HG02623 (cell line): Measurements from ENCODE around the gene KCNT1.

ENCODE experiments used
- ATAC-seq: cut with Tn5 transposase; IDR thresholded peaks from one replicate; pipeline ENCODE4 v1.9.1; 2021; ENCODE audit warnings: moderate library complexity; ENCODE audit not compliant: unreplicated experiment

The KCNT1 gene

DNA sequence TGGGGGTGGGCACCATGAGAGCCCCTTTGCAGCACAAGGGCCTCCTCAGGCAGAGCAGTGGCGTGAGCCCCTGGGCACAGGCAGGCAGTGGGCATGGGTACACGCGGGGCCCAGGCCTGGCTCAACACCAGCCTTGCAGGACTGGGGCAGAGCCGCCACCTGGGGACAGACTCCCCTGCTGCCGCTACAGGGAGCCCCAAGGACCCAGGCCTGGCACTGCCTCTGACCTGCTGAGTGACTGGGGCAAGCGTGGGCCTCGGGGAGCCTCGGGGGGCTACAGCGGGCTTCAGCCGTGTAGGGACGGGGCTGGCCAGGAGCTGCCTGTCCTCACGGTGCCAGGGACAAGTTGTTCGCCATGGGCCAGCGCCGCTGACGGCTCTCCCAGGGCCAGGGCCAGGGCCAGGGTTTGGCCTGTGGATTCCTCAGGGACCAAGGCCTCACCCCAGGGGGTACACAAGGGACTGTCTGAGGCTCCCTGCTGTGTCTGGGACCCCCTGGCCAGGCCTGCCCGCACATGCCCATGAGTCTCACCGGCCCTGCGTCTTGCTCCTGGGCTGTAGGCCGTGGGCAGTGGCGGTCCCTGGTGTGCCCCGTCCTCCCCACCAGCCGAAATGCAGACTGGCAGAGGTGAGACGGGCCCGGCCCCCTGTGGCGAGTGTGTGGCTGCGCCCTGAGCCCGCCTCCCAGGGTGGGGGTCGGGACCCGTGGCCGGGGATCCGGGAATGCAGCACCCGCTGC, 42.5 kb downstream of the KCNT1 start:
- no peak for ATAC-seq

DNA sequence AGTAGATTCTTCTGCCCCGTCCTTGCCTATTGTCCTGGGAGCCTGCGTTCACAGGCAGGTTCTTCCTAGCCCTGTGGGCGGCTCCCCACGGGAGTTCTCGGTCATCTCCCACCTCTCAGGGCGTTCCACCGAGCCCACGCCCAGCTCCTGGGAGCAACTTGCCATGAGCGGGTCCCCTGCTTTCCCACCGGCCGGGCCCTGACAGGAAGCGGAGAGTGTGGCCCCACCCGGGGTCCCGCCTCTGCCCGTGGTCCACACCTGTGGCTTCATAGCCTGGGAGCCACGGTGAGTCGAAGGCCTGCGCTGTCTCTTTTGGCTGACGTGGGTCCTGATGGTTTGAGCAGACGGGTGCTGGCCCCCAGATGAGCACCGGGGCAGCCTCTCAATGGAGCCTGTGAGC, 43.2 kb downstream of the KCNT1 start:
- ATAC-seq: no peak

DNA sequence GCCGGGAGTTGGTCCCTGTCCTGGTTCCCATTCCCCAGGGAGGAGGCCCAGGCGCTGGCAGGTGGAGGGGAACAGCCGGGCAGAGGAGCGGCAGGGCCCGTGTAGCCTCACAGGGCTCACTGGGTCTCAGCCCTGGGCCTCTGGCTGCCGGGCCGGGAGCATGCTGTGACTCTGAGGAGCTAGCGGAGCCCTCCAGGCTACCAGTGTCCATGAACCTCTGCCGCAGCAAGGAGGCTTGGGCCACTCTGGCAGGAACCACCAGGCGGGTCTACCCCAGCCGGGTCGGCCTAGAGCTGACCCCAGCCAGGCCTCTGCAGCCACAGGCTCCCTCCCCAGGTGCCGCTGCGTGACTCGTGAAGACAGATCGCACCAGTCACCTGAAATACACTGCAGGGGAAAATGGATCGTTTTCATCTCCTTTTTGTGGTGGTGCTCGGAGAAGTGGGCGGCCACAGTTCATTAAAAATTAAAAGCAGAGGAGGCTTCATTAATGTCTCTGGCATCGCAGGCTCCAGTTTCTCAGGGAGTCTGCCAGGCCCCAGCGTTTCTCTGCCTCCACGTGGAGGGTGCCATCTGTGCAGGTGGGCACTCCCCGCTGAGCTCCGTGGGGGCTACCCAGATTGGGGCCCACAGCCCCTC, 43.8 kb downstream of the KCNT1 start:
- no peak for ATAC-seq

DNA sequence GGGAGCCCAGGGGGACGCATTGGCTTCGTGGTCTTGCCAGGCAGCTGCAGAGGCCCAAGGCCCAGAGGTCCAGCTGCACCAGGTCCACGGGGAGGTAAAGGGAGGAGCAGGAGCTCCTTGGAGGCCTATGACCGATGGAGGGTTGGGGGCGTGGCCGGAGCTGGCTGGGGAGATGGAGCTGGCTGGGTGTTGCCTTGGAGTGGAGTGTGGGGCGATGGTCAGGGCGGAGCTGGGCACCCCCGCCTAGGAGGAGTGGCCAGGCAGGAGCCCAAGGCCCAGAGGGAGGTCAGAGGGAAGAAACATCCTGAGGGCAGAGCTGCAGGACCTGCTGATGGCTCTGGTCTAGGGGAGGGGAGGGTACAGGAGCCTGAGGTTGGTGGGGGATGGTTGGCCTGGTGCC, 44.6 kb downstream of the KCNT1 start:
- ATAC-seq: no peak

DNA sequence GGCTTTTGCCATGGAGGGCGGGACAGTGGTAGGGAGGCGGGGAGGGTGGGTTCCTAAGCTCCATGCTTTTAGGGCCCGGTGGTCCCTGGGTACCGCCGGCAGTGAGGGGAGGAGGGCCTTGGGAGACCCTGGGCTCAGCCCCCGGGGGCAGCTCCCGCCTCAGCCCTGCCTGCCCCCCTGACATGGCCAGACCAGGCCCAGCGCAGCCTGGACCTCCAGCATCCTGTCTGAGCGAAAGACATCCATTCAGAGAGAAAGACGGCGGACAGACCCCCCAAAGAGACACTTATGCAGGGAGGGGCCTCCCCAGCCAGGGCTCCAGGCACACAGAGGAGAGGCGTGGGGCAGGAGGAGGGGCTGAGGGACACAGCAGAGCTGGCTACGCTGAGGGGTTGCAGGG, 45.3 kb downstream of the KCNT1 start:
- no peak for ATAC-seq

DNA sequence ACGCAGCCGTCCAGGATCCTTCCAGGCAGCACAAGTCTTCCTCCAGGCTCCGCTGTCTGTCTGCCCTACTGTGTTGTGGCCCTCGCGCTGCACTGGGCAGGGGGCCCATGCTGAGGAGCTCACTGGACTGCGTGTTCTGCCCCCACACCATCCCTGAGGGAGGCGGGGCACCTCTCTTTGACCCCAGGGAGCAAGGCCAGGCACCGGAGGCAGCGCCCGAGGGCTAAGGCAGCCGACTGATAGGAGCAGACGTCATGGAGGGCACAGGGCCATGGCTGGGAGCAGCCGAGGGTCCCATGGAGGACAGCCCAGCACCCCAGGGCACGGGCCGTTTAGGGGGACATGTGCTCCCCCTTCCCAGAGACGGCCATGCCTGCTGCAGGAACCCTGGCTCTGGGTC, 46.7 kb downstream of the KCNT1 start:
- ATAC-seq: no peak

DNA sequence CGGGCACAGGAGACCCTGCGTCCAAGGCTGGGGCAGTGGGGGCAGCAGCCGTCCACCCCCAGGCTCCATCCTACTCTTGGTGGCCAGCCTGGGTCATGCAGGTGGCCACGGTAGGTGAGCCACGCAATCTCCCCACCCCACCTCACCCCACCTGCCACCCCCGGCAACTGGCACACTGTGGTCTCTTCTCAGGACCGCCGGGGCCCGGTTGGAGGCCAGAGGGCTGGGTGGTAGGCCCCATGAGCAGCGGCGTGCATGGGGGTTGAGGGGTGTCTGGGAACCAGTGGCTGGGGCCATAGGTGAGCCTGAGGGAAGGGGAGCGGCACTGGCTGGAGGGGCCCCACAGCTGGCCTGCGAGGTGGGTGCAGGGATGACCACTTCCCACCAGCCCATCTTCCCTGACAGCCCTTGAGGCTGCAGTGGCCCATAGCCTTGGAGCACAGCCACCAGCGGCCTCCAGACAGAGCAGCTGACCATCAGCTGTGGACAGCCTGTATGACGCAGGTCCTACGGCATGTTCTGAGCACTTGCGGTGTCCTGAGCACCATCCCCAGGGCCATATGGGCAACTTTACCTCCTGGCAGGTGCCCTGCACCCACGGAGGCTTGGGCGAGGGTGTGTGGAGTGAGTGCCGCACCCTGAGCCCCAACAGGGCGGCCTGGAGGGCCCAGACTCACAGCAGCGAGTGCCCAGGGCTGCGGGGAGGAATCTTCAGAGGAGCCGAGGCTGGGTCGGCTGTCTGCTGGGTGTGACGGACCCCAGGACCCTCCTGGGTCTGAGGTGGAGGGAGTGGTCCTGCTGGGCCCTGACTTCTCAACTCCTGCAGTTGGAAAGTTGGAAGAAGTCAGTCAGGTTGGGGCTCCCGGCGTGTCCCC, 47.4 kb downstream of the KCNT1 start:
- no peak for ATAC-seq

DNA sequence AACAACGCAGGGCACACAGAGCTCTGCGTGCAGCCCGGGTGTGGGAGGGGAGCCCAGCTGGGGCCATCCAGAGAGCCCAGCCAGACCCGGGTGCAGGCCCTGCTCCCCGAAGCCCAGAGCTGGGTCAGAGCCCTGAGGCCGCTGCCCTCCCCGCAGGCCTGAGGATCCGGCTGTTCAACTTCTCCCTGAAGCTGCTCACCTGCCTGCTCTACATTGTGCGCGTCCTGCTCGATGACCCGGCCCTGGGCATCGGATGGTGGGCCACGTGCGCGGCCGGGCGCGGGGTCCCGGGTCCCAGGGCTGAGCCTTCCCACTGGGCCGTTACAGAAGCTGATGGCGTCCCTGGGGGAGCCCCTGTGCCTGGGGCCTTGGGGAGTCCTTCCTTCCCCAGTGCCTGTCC, 48.8 kb downstream of the KCNT1 start:
- no peak for ATAC-seq

DNA sequence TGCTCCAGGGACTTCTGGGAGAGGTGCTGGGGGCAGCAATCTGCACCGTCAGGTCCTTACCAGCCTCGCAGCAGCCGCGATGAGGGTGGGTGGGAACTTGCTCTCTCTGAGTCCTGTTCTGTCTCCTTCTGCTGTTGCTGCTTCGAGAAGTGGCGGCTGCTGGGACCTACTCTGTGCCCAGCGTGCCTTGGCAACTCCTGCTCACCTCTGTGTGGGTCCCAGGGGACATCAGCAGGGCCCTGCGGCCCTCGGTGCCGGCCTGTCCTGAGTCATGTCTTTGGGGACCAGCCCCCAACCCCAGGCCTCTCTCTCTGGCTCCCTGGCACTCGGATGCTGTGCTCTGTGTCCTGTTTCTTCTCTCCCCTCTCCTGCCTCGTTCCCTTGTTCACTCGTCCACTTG, 49.5 kb downstream of the KCNT1 start:
- ATAC-seq: no peak

DNA sequence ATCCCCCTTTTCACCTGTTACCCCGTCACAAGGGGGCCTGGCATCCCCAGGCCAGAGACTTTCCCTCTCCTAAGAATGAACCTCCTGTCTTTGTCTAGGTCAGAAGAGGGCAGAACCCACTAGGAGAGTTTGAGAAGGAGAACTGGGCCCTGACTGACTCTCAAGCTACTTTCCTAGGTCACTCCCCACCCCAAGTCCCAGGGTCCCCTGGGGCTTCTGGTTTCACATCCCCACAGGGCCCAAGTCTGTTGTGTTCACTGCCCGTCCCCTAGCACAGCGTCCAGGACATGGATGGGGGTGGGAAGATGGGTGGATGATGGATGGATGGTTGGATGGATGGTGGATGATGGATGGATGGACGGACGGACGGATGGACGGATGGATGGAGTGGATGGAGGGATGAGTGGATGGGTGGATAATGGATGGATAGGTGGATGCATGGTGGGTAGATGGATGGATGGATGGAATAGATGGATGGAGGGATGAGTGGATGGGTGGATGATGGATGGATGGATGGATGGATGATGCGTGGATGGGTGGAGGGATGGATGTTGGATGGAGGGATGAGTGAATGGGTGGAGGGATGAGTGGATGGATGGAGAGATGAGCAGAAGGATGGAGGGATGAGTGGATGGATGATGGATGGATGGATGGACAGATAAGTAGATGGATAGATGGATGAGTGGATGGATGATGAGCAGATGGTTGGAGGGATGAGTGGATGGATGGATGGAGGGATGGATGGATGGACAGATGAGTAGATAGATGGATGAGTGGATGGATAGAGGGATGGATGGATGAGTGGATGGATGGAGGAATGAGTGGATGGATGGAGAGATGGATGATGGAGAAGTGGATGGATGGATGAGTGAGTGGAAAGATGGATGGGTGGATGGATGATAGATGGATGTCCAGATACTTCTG, 50.6 kb downstream of the KCNT1 start:
- ATAC-seq: no peak

DNA sequence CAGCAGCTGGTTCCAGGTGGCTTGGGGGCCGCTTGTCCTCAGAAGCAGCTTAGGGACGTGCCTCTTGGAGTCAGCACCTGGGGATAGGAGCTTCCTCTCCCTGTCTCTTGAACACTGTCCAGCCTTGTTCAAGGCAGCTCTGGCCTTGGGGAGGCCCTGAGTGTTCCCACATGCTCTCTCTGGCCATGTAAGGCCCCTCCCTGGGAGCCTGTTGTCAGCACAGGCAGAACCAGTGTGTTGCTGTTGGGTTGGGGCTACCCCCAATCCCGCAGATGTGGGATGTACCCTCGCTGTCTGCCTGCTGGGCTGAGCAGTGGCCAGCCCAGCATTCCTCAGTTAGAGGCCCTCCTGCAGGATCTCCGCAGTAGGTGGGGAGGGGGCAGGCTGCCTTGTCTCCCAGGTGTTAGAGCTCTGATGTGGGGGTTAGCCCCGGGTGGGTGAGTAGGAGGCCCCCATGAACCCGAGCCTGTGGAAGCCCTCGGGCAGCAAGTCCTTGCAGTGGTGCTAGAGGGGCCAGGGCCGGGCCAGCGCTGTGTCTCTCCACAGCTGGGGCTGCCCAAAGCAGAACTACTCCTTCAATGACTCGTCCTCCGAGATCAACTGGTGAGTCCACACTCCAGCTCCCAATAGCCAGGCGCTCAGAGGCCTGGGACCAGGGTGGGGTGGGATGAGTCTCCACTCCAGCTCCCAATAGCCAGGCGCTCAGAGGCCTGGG, 51.6 kb downstream of the KCNT1 start:
- no peak for ATAC-seq

DNA sequence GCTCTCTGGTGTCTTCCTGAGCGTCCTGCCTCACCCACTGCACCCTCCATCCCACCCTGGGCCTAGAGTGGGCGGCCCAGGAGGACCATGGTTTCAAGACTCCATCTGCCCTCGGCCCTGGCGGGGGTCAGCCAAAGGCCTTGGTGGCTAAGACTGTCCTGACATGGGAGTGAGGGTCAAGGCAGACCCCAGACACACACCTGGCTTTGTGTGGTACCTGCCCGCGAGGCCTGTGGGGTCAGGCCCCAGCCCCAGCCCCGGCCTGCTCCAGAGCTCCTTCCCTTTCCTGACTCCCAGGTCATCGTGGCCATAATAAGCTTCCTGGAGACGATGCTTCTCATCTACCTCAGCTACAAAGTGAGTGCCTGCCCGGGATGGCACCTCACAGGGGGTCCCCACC, 54.6 kb downstream of the KCNT1 start:
- no peak for ATAC-seq

DNA sequence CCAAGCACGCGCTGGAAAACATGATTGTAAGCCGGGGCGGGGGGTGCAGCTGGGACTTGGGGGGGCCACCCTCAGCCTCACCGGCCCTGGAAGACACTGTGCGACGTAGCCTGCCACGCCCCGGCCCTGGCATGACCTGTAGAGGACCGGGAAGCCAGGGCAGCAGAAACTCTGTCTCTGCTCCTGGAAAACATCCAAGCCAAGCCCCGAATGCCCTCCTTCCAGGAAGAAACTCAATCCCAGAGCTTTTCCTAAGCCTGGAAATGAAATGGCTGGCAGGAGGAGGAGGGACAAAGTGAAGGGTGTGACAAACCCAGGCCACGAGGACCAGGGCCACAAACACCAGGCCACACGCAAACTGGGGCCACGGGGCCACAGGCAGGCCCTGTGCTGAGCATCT, 55.4 kb downstream of the KCNT1 start:
- ATAC-seq: no peak

DNA sequence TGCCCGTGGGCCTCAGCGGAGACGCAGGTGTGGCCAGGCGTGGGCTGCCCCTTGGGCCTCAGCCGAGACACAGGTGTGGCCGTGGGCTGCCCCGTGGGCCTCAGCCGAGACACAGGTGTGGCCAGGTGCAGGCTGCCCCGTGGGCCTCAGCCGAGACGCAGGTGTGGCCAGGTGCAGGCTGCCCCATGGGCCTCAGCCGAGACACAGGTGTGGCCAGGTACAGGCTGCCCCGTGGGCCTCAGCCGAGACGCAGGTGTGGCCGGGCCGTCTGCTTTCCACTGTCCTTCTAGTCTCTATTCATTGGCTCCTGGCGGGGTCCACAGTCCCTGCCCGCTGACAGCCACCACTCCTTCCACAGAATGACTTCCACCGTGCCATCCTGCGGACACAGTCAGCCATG, 56.1 kb downstream of the KCNT1 start:
- no peak for ATAC-seq

DNA sequence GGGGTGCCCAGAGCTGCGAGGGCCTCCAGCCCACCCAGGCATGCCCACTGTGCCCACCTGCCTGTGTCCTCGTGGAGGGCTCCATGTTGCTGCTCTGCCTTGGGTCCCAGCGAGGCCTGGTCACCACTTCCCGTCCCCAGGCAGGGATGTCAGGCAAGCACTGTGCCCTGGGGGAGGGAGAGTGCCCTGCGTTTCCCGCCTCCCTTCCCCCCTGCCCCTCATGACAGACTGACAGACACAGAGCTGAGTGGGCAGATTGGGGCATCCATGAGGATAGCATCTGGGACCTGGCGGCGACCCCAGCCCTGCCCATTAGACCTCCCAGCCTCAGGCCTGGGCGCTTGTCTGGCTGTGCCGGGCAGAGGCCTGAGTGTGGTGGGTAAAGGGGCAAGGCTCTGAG, 56.9 kb downstream of the KCNT1 start:
- ATAC-seq: no peak

DNA sequence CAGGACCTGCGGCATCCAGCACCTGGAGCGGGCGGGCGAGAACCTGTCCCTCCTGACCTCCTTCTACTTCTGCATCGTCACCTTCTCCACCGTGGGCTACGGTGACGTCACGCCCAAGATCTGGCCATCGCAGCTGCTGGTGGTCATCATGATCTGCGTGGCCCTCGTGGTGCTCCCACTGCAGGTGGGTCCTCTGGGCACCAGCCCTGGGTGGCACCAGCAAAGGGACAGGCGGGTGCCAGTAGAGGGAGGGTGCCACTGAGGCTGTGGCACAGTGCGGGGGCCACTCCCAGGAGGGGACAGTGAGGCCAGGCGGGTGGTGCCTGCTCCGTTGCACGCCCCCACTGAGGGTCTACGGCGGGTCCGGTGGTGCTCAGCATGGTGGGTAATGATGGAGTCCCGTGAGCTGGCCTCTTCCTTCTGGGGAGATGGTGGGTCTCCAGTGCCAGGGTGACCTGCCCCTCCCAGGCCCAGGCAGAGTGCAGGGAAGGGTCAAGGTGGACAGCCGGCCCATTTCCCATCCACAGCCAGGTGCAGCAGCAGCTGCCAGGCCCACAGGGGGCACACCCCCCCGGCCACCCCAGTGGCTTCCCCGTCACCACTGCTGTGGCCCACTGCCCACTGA, 57.8 kb downstream of the KCNT1 start:
- ATAC-seq: no peak

DNA sequence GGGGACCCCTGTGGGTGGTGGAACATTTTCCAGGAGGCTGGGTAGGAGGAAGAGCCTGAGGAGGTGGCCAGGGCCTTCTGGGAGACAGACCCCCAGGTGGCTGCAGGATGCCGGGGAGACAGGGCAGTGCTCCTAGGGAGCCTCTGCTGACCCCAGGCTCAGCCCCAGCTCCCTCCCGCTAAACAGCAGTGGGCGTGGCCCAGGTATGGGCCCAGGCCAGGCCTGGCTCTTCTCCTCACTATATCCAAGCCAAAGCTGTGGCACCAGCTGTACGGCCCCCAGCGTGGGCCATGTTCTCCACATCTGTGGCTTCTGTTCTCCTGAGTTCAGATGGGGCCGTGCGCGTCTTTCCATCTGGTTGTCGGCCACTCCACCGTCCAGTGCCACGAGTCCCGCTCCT, 58.5 kb downstream of the KCNT1 start:
- ATAC-seq: no peak

DNA sequence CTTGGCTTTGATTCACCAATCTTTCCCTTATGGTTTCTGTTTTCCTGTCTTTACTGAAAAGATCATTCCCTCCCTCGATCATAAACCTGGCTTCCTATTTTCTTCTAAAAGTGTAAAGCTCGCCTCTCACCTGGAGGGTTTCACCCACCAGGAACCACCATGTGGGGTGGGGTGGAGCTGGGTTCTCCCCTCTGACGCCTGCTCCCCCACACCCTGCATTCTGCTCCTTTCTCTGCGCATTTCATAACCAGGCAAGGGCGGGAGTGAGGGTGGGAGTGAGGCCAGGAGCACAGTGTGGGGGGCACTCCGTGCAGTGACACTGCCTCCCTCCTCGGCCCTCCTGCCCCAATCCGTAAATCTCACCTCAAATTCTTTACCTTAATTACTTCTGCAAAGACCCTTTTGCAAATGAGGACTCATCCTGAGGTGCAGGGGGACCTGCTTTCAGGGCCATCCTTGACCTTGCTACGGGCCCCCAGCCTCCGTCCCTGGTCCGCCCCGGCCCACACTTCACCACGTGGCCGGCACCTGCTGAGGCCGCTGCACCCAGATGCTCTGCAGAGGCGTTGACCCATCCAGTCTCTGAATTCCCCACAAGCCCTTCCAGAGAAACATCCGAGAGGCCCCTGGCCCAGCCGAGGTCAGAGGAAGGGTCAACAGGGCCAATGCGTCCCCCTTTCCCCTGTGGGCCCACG, 59.3 kb downstream of the KCNT1 start:
- no peak for ATAC-seq

DNA sequence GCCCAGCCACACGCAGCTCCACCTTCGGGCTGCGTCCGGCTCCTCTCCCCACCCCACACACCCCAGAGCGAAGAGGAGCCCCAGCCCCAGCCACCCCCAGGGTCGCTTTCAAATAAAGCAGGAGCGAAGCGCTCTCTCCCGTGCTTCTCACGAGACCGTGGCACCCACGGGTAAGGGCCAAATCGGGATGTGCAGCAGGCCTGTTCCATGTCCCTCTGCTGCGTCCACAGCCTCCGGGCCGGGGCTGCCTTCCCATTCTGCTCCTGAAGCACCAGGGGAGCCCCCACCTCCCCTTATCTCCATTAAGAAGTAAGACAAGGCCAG, 59.8 kb downstream of the KCNT1 start:
- no peak for ATAC-seq
